HG03159 (cell line): ENCODE results near the gene PDHX.

Experiments
- ATAC-seq: cut with Tn5 transposase; IDR thresholded peaks from one replicate; pipeline ENCODE4 v1.9.1; 2021; ENCODE audit warnings: mild to moderate bottlenecking, moderate library complexity; ENCODE audit not compliant: unreplicated experiment

Gene PDHX

GRCh38 chr11:34948696-34949095, 32.3 kb downstream of the PDHX start:
- no peak for ATAC-seq

GRCh38 chr11:34953955-34954354, 37.5 kb downstream of the PDHX start:
- ATAC-seq, result no peak

- ATAC-seq, result no peak
Measured at GRCh38 chr11:34957206-34957605, 40.8 kb downstream of the PDHX start.

- ATAC-seq, result no peak
Measured at GRCh38 chr11:34957606-34958005, 41.2 kb downstream of the PDHX start.

GRCh38 chr11:34959770-34960169, 43.4 kb downstream of the PDHX start:
- ATAC-seq, result no peak

- no peak for ATAC-seq
Measured at GRCh38 chr11:34960277-34960676, 43.9 kb downstream of the PDHX start.

- no peak for ATAC-seq
Measured at GRCh38 chr11:34962034-34962433, 45.6 kb downstream of the PDHX start.

GRCh38 chr11:34963351-34963750, 46.9 kb downstream of the PDHX start:
- no peak for ATAC-seq

GRCh38 chr11:34964610-34965331, 48.4 kb downstream of the PDHX start:
- no peak for ATAC-seq

GRCh38 chr11:34968862-34969261, 52.4 kb downstream of the PDHX start:
- ATAC-seq, result no peak

GRCh38 chr11:34970033-34970432, 53.6 kb downstream of the PDHX start:
- no peak for ATAC-seq

GRCh38 chr11:34970480-34970879, 54.1 kb downstream of the PDHX start:
- ATAC-seq, result no peak

GRCh38 chr11:34971928-34972327, 55.5 kb downstream of the PDHX start:
- no peak for ATAC-seq

GRCh38 chr11:34972366-34972765, 55.9 kb downstream of the PDHX start:
- no peak for ATAC-seq

GRCh38 chr11:34972892-34973291, 56.5 kb downstream of the PDHX start:
- ATAC-seq, result no peak

- ATAC-seq, result no peak
Measured at GRCh38 chr11:34975482-34975881, 59.1 kb downstream of the PDHX start.

- no peak for ATAC-seq
Measured at GRCh38 chr11:34976496-34977088, 60.2 kb downstream of the PDHX start.

GRCh38 chr11:34977089-34977912, 60.9 kb downstream of the PDHX start:
- no peak for ATAC-seq

GRCh38 chr11:34978236-34979191, 62.1 kb downstream of the PDHX start:
- no peak for ATAC-seq

GRCh38 chr11:34984514-34984913, 68.1 kb downstream of the PDHX start:
- no peak for ATAC-seq
